A673 (cell line): ENCODE measurements around the gene SLCO3A1. TPM values are rescaled to one million over a fixed set of nuclear protein-coding genes. Genes with fewer than 3 reads are reported as not detected.

Source experiments
- BruUV-seq: library from RNA; stranded (reverse); fragments of 400-500 nt; replicated peaks from 2 replicates; lab custom pipeline; 2021; lab: Mats Ljungman, UMichigan
- CTCF ChIA-PET: fragments of 300-600 bp; sonication (Branson Sonifier 250); formaldehyde crosslinking; loops from one replicate; lab custom pipeline; 2022; ENCODE audit warnings: antibody characterized with exemption; lab: Charles Lee
- POLR2A ChIA-PET: fragments of 300-600 bp; sonication (Branson Sonifier 250); formaldehyde crosslinking; loops from one replicate; lab custom pipeline; 2022; ENCODE audit warnings: antibody characterized with exemption; ENCODE audit not compliant: low non-redundant PET; lab: Charles Lee
- DNase-seq: peaks from one replicate; pipeline ENCODE4 v3.0.0-alpha.2; 2015; ENCODE audit warnings: low spot score
- H3K27ac ChIP-seq: fragments of 200-600 bp; sonication (generic); 2 replicates; pipeline ENCODE4 v1.5.1; 2016; ENCODE audit warnings: mixed run types, low read depth, mild to moderate bottlenecking, mixed read lengths, antibody characterized with exemption, low read length; ENCODE audit not compliant: poor library complexity, severe bottlenecking
- H3K27me3 ChIP-seq: fragments of 200-600 bp; sonication (generic); replicated peaks from 2 replicates; pipeline ENCODE4 v1.6.1; 2017; ENCODE audit warnings: mixed run types, low read depth, mild to moderate bottlenecking, mixed read lengths, antibody characterized with exemption, low read length; ENCODE audit not compliant: insufficient read depth, poor library complexity
- H3K36me3 ChIP-seq: fragments of 200-600 bp; sonication (generic); 2 replicates; pipeline ENCODE4 v1.6.1; 2016; ENCODE audit warnings: mixed run types, mild to moderate bottlenecking, mixed read lengths, antibody characterized with exemption, low read length; ENCODE audit not compliant: insufficient read depth, poor library complexity, severe bottlenecking
- H3K4me1 ChIP-seq: fragments of 200-600 bp; sonication (generic); 2 replicates; pipeline ENCODE4 v1.6.1; 2017; ENCODE audit warnings: mixed run types, mild to moderate bottlenecking, mixed read lengths, antibody characterized with exemption, low read length; ENCODE audit not compliant: insufficient read depth, poor library complexity, severe bottlenecking
- H3K4me3 ChIP-seq: fragments of 200-600 bp; sonication (generic); 2 replicates; pipeline ENCODE4 v1.5.1; 2016; ENCODE audit warnings: low read depth, mixed run types, mild to moderate bottlenecking, mixed read lengths, low read length; ENCODE audit not compliant: poor library complexity, severe bottlenecking
- H3K9me3 ChIP-seq: fragments of 200-600 bp; sonication (generic); 2 replicates; pipeline ENCODE4 v1.6.1; 2016; ENCODE audit warnings: mixed run types, low read depth, mild to moderate bottlenecking, mixed read lengths, antibody characterized with exemption, low read length; ENCODE audit not compliant: poor library complexity, severe bottlenecking
- EZH2 ChIP-seq: fragments of 200-600 bp; sonication (generic); IDR thresholded peaks from 2 replicates; pipeline ENCODE4 v1.6.1; 2017; ENCODE audit warnings: borderline replicate concordance, low read depth, mild to moderate bottlenecking, mixed read lengths, antibody characterized with exemption, low read length; ENCODE audit not compliant: poor library complexity, severe bottlenecking
- intact Hi-C: fragments of 100-400 bp; cut with micrococcal nuclease; formaldehyde crosslinking; loops from one replicate; pipeline ENCODE4 v1.10.0; 2022; ENCODE audit not compliant: unreplicated experiment
- total RNA-seq: library from RNA; stranded (reverse); gene quantifications from 2 replicates; pipeline ENCODE4 v1.2.3, GENCODE V29; 2021
- TF ChIP-seq, protein P1 (sequence below): fragments of 300-800, 200-600 bp; sonication (generic); conservative IDR thresholded peaks from 2 replicates; pipeline ENCODE4 v1.5.1; 2017; ENCODE audit warnings: low read depth, mild to moderate bottlenecking, antibody characterized with exemption, low read length, moderate library complexity, mixed read lengths

SLCO3A1 gene
- total RNA-seq, 1 experiment from 2014 or later: 16.6 TPM

DNA sequence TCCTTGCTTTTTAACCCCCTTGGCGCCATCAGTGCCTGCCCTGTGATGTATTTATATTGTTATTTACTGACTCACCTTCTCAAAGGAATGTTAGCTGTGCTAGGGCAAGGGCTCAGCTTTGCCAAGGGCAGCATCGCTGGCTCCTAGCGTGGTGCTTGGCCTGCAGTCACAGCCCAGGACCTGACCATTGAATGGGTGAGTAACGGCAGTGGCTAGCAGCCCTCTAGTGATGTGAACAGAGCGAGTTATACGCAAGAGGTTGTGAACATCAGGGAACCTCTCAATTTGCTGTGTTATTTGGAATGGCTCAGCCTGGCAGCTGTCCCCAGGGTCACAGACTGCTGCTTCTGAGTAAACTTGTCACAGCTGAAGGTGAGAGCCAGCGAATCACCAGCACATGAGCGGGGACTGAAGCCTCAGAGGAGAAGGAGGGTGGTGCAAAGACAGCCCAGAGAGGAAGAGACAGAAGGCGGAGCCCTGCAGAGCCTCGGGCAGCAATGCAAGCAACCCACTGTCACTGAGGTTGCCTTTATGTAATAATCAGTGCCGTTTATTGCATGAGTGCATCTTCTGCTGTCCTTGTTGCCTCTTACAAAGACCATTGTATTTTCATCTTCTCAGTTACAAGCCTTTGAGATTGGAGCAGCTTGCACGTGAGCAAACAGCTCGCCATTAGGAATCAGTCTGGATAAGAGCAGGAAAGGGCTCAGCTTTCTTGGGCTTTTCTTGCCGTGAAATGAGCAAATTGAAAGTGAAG, 158.3 kb downstream of the SLCO3A1 start:
- H3K27ac ChIP-seq: no peak overlapping the region
- intact Hi-C loops: no loop called here
- H3K9me3 ChIP-seq: no peaks in the 10 kb centered on the region
- peaks cover 8% of the 10 kb centered on the region for H3K27me3 ChIP-seq
- BruUV-seq: no TSS peak
- ChIA-PET CTCF (no interaction called here), POLR2A (no interaction called here)
- H3K36me3 ChIP-seq: no peaks in the 10 kb centered on the region
- peaks cover 12% of the 10 kb centered on the region for H3K4me1 ChIP-seq
- TF ChIP-seq, protein P1, sequence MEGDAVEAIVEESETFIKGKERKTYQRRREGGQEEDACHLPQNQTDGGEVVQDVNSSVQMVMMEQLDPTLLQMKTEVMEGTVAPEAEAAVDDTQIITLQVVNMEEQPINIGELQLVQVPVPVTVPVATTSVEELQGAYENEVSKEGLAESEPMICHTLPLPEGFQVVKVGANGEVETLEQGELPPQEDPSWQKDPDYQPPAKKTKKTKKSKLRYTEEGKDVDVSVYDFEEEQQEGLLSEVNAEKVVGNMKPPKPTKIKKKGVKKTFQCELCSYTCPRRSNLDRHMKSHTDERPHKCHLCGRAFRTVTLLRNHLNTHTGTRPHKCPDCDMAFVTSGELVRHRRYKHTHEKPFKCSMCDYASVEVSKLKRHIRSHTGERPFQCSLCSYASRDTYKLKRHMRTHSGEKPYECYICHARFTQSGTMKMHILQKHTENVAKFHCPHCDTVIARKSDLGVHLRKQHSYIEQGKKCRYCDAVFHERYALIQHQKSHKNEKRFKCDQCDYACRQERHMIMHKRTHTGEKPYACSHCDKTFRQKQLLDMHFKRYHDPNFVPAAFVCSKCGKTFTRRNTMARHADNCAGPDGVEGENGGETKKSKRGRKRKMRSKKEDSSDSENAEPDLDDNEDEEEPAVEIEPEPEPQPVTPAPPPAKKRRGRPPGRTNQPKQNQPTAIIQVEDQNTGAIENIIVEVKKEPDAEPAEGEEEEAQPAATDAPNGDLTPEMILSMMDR: no peak
- TF ChIP-seq EZH2: no peak
- DNase-seq: no peak
- H3K4me3 ChIP-seq: no peak overlapping the region

DNA sequence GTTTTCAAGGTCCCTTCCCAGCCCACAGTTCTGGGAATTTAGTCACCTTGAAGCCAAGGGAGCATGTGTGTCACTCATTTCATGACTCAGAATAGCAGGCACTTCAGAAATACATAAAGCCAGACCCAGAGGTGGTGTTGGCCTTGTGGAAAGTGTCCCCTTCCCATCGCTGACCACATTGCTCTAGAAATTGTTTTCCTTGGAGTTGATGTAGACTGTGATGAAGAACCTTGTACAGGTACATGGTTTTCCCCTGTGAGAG, 158.8 kb downstream of the SLCO3A1 start:
- peaks cover 12% of the 10 kb centered on the region for H3K4me1 ChIP-seq
- DNase-seq: no peak
- TF ChIP-seq, protein P1: no peak
- TF ChIP-seq EZH2: no peak
- intact Hi-C loops: no loop called here
- H3K36me3 ChIP-seq: no peaks in the 10 kb centered on the region
- ChIA-PET CTCF (no interaction called here), POLR2A (no interaction called here)
- H3K27me3 ChIP-seq: peaks cover 9% of the 10 kb centered on the region
- H3K27ac ChIP-seq: no peak overlapping the region
- H3K9me3 ChIP-seq: no peaks in the 10 kb centered on the region
- BruUV-seq: no TSS peak
- no peak overlapping the region for H3K4me3 ChIP-seq

DNA sequence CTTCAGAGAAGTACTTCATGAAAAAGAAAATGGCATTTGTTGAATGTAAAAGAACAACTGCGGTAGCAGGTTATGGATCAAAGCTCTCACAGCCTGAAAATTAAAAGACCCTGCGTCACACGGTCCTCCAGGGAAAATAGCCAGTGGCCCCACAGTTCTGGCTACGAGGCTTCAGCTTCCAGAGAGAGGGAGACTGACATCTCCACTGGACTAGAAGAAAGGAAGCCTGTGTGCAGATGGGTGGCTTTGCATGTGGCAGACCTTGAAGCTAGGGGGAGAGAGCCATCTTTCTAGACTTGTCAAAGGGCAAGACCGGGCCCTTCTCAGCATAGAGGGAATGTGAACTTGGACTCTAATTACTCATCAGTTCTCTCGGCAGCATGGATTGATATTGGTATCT, 159.4 kb downstream of the SLCO3A1 start:
- TF ChIP-seq, protein P1: no peak
- no peak for TF ChIP-seq EZH2
- Histone ChIP-seq H3K27me3 (peaks cover 10% of the 10 kb centered on the region), H3K4me3 (no peak overlapping the region), H3K27ac (no peak overlapping the region), H3K4me1 (peaks cover 12% of the 10 kb centered on the region), H3K36me3 (no peaks in the 10 kb centered on the region), H3K9me3 (no peaks in the 10 kb centered on the region)
- POLR2A ChIA-PET: interaction anchor here (0.6 kb wide), 1 partner anchor 580 kb away, joined by 4 read pairs; no protein-coding TSS in a partner anchor
- CTCF ChIA-PET: no interaction called here
- BruUV-seq: no TSS peak
- intact Hi-C loops: no loop called here
- DNase-seq: no peak
